Lower leg skin (tissue), 4 donors: ENCODE measurements around the gene KIF13A. TPM values are rescaled to one million over a fixed set of nuclear protein-coding genes. Genes with fewer than 3 reads are reported as not detected.
"Not testable (repeated sequence)": the region's sequence is repeated elsewhere in the genome, so short reads cannot be mapped to it uniquely, and the experiment has no call there.

Experiments used
- DNase-seq, 2 donors: peaks; one replicate each; pipeline ENCODE4 v3.0.0-alpha.2; 2019; ENCODE audit warnings: low spot score in 2 of 2
- H3K4me3 ChIP-seq: fragments of 200-600 bp; sonication (generic); 2 replicates; pipeline ENCODE4 v1.5.1; 2017; ENCODE audit warnings: mild to moderate bottlenecking, low read depth; ENCODE audit not compliant: poor library complexity, severe bottlenecking
- POLR2A ChIP-seq, 2 donors: fragments of 450-650 bp; IDR thresholded peaks; one replicate each; pipeline ENCODE4 v1.6.1; 2016 to 2017; ENCODE audit warnings: antibody characterized with exemption in 2 of 2, mild to moderate bottlenecking in 1 of 2, moderate library complexity in 1 of 2
- WGBS, 2 donors: methylation state at CpG; one replicate each; pipeline ENCODE4 v1.1.5; 2018; 5-methylcytosine and 5-hydroxymethylcytosine counted together
- intact Hi-C: fragments of 100-400 bp; cut with DNase I; formaldehyde crosslinking; loops from one replicate; pipeline ENCODE4 v1.15.0; 2023; ENCODE audit warnings: low total_unique reads
- total RNA-seq, 4 donors: library from RNA; depleted of rRNA; stranded (reverse); fragments of >200 nt; gene quantifications; one replicate each; pipeline ENCODE4 v1.1.0, GENCODE V29; 2016
- TF ChIP-seq, protein P1 (sequence below), 3 donors: fragments of 450-650 bp; IDR thresholded peaks; one replicate each; pipeline ENCODE4 v1.5.1; 2016; ENCODE audit warnings: antibody characterized with exemption in 3 of 3, mild to moderate bottlenecking in 3 of 3, moderate library complexity in 2 of 3

The KIF13A gene
- total RNA-seq, 4 donors from 2014 or later, result 54.4 to 88.5 (median 60.6) TPM

DNA sequence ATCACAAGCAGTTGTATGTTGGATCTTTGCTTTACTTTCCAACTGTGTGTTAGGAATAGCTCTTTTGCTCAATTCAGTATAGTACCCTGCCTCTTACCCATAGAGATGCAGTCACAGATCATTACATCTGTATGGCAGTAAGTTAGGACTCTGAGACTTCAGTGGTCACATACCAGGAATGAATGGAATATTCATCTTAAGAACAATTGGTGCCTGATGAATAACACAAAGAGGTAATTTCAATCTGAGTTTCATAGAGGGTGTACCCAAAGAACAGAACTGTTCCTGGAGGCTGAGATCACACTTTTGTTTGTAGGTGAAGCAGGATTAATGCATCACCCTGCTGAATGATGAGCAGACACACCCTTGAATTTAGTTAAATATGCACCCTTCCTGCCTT, 28.7 kb upstream of the KIF13A start:
- intact Hi-C loops, result no loop called here
- no peak overlapping the region for H3K4me3 ChIP-seq
- DNase-seq, result no peak
- TF ChIP-seq POLR2A (IDR thresholded peaks at IDR 0.05), result no peak
- TF ChIP-seq, protein P1, sequence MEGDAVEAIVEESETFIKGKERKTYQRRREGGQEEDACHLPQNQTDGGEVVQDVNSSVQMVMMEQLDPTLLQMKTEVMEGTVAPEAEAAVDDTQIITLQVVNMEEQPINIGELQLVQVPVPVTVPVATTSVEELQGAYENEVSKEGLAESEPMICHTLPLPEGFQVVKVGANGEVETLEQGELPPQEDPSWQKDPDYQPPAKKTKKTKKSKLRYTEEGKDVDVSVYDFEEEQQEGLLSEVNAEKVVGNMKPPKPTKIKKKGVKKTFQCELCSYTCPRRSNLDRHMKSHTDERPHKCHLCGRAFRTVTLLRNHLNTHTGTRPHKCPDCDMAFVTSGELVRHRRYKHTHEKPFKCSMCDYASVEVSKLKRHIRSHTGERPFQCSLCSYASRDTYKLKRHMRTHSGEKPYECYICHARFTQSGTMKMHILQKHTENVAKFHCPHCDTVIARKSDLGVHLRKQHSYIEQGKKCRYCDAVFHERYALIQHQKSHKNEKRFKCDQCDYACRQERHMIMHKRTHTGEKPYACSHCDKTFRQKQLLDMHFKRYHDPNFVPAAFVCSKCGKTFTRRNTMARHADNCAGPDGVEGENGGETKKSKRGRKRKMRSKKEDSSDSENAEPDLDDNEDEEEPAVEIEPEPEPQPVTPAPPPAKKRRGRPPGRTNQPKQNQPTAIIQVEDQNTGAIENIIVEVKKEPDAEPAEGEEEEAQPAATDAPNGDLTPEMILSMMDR (IDR thresholded peaks at IDR 0.05), result no peak

DNA sequence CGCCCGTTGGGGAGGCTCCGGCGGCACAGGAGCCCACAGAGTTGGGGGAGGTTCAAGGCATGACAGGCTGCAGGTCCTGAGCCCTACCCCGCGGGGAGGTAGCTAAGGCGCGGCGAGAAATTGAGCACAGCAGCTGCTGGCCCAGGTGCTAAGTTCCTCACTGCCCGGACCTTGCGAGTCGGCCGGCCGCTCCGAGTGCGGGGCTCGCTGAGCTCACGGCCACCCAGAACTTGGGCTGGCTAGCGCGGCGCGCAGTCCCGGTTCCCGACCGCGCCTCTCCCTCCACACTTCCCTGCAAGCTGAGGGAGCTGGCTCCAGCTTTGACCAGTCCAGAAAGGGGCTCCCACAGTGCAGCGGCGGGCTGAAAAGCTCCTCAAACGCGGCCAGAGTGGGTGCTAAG, 23.9 kb upstream of the KIF13A start:
- no peak for DNase-seq
- H3K4me3 ChIP-seq, result no peak overlapping the region
- WGBS, 2 donors, result 91 to 97% methylated on average over 12 to 24 of the region's 30 CpGs
- TF ChIP-seq, protein P1 (IDR thresholded peaks at IDR 0.05), result no peak
- no peak for TF ChIP-seq POLR2A (IDR thresholded peaks at IDR 0.05)
- intact Hi-C loops, result no loop called here

DNA sequence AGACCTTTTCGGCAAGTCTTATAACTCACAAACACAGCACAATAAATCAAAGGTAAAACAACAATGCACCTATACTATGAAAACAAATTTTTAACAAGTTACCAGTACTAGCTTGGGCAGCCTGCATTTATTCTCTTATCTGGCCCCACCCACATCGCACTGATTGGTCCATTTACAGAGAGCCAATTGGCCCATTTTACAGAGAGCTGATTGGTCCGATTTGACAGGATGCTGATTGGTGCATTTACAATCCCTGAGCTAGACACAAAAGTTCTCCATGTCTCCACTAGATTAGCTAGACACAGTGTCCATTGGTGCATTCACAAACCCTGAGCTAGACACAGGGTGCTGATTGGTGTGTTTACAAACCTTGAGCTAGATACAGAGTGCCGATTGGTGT, 23.1 kb upstream of the KIF13A start:
- DNase-seq, intact Hi-C loops, H3K4me3 ChIP-seq: not testable (repeated sequence)
- 95 to 98% methylated on average over 4 of the region's 4 CpGs for WGBS, 2 donors

DNA sequence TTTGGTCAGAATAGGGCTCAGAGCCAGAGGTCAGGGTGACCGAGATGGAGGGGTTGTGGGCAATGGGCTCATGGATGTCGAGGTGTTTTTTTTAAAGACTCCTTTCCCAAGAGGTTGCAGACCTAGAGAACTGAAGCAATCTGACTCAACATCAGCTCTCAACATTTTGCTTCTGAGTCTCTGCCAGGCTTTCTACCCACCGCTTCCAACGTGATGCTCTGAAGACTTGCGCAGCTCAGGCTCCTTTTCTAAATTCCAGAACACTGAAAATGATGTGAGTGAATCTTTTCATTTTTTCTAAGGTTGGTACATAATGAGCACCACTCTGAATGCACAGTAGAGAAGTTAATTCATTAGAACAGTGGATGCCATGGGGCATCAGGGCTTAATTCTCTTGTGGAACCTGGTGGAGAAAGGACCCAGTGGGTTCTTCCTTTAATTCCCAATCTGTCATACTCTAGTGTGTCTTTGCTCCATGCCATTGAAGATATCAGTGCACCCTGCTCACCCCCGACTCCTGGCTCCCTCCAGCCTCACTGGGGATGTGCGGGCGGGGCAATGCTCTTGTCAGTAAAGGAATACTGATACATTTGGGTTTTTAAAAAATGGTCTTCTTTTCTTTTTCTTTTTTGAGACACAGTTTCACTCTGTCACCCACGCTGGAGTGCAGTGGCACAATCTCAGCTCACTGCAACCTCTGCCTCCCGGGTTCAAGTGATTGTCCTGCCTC, 17.0 kb upstream of the KIF13A start:
- no peak for TF ChIP-seq POLR2A (IDR thresholded peaks at IDR 0.05)
- TF ChIP-seq, protein P1 (IDR thresholded peaks at IDR 0.05), result no peak
- intact Hi-C loops, result no loop called here
- no peak overlapping the region for H3K4me3 ChIP-seq
- 89 to 94% methylated on average over 10 of the region's 10 CpGs for WGBS, 2 donors
- DNase-seq, result no peak

DNA sequence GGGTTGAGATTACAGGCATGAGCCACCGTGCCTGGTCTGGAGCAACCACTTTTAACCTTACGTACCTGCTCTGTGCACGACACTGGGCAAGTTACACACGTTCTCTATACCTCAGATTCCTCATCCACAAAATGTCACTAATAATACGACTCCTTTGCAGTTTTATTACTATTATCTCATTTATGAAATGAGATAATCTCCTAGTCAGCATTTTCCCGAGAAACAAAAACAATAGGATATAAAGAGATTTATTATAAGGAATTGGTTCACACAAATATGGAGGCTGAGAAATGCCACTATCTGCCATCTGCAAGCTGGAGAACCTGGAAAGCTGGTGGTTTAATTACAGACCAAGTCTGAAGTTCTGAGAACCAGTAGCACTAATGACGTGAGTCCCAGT, 12.0 kb upstream of the KIF13A start:
- intact Hi-C loops, result no loop called here
- no peak for DNase-seq
- 88 to 92% methylated on average over 7 of the region's 7 CpGs for WGBS, 2 donors
- no peak overlapping the region for H3K4me3 ChIP-seq
- TF ChIP-seq POLR2A (IDR thresholded peaks at IDR 0.05), result no peak
- TF ChIP-seq, protein P1 (IDR thresholded peaks at IDR 0.05), result no peak

DNA sequence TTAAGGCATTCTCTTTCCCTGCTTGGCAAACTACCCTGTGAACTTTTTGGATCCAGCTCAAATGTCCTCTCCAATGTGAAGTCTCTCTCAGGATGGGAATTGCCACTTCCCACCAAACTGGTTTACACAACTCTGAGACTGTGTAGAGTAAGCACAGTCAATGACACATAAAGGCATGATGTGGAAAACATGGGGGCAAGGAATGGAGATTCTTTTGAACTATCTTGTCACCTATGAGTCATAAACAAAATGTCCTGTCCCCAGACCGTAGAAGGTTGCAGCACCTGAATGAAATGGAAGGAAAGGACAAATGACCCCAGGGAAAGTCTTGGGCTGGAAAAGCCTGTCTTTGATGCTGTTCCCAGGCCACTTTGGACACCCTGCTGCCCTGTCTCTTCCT, 11.0 kb upstream of the KIF13A start:
- TF ChIP-seq, protein P1 (IDR thresholded peaks at IDR 0.05), result no peak
- TF ChIP-seq POLR2A (IDR thresholded peaks at IDR 0.05), result no peak
- no peak overlapping the region for H3K4me3 ChIP-seq
- WGBS, 2 donors, result 69 to 80% methylated on average over 1 of the region's 1 CpG
- DNase-seq, result no peak
- intact Hi-C loops, result no loop called here
